C4-2B (cell line): Measurements from ENCODE around the gene ZFAND2A.

ENCODE experiments used
- CTCF ChIP-seq: fragments of 450-650 bp; conservative IDR thresholded peaks from 2 replicates; pipeline ENCODE4 v1.5.1; 2017; ENCODE audit warnings: mild to moderate bottlenecking
- ZFX ChIP-seq: fragments of 450-650 bp; IDR thresholded peaks from 2 replicates; pipeline ENCODE4 v1.6.1; 2017

GRCh38 chr7:1114505-1114904, 45.5 kb downstream of the ZFAND2A start:
- no peak for TF ChIP-seq CTCF
- no peak for TF ChIP-seq ZFX
